SK-N-DZ (cell line): ENCODE results near the gene PTGFR.
A peak's percentile ranks its signal among the peaks of the same experiment; 100 is the strongest.

Experiments used
- DNase-seq: peaks from one replicate; pipeline ENCODE4 v3.0.0-alpha.2; 2015; ENCODE audit warnings: low spot score

The PTGFR gene

DNA sequence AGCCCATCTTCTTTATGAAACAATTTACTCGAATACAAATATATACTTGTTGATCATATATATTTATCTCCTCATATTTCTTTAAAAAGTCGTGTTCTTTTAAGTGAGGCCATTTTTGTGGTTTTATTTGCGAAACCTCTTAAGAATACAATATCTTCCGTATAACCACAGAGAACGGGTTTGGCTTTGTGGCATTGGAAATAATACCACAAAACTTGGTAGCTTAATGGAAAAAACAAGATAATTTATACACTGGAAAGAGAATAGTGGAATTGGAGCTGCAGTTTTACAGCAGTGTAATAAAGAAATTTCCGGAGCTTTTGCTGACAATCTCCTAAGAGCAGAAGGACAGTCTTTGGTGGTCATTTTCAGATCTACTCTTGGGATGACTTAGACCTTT is 29.4 kb downstream of the PTGFR start:
- DNase-seq = no peak

DNA sequence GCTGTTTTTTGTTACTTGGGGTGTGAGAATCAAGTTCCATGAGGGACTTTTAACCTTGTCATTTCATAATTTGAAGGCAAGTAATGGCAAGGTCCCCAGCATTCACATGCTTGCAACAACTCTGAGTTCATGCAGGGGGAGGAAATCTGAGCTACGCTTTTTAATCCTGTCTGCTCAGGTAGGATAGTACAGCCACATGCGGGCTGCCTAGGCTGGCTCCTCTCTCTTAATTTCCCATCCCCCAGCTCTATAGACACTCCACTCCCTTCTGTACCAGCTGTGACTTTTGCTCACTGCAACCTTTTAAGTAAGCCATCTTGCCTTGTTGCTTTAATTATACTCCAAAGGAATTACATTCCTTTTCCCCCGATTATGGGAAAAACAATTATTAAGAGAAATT is 30.1 kb downstream of the PTGFR start:
- DNase-seq = no peak

DNA sequence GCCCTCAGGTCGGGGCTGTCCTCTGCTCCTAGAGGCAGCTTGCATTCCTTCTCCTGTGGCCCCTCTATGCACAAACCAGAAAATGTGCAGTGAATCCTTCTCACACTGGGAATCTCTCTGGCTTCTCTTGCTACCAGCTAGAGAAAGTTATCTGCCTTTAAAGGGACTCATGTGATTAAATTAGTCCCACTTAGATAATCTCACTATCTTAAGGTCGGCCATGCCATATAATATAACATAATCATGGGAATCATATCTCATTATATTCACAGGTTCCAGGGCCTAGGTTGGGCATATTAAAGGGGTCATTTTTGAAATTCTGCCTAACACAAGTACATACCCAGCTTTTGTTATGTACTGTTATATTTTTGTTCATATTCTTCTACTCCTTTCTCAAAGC is 31.4 kb downstream of the PTGFR start:
- peak; percentile 82 for DNase-seq

DNA sequence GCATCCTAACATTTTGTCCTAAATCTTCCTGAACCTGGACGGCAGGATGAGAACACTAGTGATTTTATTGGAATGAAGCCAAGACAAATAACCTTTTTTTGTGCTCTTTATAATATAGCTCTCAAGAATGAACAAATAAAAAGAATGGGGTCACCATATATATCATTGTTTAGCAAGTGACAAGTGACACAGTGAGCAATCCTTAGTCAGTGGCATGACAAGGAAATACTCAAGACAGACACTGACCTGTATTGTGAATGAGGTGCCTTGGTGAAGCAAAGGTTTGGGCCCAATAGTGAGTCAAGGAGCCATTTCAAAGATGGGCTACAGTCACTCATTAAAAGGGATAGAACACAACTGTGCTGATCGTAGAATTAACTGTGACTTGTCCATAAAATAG is 35.7 kb downstream of the PTGFR start:
- DNase-seq = no peak

DNA sequence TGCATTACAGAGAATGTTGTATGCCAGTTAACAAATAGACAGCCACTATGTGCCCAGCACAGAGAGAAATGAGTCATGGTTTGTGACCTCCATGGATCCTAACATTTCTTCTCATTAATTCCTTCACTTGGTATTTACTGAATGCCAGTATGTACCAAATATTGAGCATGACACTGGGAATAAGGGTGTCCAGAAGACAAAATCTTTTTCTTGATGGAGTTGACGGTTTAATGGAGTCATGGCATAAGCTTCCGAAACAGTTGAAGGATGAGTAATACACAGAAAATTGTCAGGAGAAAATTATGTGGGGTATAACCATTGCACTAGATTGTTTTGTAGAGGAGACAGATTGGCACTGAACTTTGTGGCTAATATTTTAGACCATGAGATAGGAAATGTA is 36.9 kb downstream of the PTGFR start:
- no peak for DNase-seq

DNA sequence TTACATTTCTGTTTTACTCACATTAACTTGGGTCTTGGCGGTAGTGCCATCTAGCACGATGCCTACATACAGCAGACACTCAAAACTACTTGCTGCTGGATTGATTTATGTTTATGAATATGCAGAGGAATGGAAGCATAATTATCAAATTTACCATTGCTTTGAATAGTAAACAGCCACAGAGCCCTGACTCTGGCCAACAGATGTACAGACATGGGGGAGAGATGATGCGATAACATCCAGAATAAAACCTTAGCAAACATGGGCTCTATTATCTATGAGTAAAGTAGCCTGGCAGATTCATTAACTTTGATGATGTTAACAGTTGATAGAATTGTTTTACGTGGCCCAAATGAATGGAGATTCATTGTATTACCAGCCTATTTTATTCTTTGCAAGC is 42.8 kb downstream of the PTGFR start:
- DNase-seq = no peak

DNA sequence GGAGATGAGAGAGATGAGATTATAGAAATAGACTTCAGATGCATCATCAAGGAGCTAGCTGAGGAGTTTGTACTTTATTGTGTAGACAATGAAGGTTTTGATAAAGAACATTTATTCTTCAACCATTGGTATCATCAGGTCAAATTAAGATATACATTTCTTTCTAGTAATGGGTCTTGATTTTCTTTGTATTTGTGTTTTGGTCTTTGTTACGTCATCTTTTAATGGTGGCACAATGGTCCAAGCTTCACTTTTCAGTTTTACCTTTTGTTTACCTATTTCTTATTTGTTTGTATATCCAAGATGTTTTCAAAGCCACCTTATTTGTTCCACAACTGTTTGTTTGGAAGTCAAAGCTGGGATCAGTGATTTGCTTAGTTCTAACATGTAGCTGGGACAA is 44.5 kb downstream of the PTGFR start:
- DNase-seq = no peak

DNA sequence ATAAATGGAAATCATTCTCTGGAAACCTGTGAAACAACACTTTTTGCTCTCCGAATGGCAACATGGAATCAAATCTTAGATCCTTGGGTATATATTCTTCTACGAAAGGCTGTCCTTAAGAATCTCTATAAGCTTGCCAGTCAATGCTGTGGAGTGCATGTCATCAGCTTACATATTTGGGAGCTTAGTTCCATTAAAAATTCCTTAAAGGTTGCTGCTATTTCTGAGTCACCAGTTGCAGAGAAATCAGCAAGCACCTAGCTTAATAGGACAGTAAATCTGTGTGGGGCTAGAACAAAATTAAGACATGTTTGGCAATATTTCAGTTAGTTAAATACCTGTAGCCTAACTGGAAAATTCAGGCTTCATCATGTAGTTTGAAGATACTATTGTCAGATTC is 45.7 kb downstream of the PTGFR start:
- DNase-seq = no peak

DNA sequence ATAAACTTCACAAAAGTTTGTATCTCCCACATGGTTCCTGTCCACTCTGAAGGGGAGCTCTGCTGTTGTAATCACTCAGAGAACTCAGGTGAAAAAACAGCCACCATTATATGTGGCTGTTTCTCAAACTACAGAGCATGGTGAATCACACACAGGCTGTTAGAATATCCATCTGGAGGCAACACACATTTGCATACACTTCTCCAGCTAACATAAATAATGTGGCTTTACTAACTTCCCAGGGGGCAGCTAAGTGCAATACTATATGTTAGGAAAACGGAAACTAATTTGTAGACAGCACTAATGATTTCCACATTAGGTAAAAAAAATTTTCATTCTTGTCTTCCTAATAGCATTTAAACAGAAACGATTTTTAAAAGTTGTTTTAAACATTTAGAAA is 49.3 kb downstream of the PTGFR start:
- DNase-seq = no peak

DNA sequence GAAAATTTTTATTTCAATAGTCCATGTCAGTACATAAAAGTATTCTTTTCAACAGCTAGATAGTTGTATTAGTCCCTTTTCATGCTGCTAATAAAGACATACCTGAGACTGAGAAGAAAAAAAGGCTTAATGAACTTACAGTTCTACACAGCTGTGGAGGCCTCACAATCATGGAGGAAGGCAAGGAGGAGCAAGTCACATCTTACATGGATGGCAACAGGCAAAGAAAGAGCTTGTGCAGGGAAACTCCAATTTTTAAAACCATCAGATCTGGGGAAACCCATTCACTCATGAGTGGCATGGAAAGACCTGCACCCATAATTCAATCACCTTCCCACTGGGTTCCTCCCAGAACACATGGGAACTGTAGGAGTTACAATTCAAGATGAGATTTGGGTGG is 50.7 kb downstream of the PTGFR start:
- no peak for DNase-seq

DNA sequence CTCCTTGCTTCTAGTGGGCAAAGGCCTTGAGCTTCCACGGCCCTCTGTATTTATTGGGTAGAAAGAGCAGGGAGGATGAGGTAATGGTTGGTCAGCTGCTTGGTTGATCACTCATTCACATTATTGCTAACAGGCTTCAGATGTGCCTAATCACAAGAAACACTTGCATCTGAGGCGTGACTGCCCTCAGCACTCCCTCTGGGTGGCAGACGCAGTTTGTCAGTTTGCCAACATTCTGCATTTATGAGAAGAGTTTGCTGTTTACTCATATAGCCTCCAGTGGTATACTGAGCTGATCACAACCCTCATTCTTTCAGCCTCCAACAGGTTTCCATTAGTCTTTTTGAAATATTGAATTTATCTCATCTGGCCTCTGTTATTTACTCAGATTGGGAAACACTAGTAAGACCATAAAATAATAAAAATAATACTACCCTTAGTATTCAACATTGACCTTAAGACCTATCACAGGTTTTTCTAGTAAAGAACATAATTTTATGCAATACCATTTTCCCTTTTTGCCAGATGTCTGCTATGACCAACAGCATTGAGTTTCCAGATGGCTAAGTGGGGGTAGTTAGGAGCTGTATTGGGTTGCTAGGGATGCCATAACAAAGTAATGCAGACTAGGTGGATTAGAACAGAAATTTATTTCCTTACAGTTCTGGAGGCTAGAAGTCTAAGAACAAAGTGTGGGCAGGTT is 53.3 kb downstream of the PTGFR start:
- DNase-seq = no peak

DNA sequence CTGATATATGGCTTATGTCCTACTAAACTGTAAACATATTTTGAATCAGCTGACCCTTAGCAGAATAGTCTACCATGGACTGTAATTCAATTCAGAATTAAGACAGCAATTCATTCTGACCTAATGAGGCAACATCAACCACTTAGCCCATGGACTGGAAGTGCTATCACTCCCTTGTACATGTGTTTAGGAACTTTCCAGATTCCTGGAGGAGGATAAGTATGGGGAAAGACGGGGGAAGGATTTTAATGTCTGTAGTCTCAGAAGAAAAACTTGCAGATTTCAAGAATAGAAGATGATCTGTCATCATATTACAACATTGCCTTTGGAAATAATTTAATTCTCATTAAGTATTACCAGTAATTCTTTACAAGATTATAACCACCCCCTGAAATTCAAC is 56.3 kb downstream of the PTGFR start:
- DNase-seq = peak; percentile 3

DNA sequence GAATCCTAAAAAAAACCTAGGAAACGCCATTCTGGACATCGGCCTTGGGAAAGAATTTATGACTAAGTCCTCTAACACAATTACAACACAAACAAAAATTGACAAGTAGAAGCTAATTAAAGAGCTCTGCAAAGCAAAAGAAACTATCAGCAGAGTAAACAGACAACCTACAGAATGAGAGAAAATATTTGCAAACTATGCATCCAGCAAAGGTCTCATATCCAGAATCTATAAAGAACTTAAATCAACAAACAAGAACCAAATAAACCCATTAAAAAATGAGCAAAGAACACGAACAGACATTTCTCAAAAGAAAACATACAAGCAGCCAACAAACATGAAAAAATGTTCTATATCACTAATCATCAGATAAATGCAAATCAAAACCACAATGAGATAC is 58.6 kb downstream of the PTGFR start:
- no peak for DNase-seq

DNA sequence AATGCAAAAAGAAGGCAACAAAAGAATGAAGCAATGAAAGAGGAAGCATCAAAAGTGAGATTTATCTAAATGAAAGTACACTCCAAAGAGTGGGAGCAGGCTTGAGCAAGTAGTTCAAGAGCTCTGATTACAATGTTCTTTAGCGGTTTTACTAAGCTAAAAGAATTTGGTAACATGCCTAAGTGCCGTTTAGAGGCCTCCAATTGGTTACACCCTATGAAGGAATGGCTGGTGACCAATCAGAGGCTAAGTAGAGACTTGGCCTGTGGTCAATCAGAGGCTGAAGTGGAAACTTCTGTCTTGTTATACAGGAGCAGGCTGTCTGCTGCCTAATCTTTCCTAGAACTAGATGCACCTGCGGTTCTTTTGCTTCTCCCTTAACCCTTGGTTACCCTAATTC is 59.1 kb downstream of the PTGFR start:
- DNase-seq = no peak

DNA sequence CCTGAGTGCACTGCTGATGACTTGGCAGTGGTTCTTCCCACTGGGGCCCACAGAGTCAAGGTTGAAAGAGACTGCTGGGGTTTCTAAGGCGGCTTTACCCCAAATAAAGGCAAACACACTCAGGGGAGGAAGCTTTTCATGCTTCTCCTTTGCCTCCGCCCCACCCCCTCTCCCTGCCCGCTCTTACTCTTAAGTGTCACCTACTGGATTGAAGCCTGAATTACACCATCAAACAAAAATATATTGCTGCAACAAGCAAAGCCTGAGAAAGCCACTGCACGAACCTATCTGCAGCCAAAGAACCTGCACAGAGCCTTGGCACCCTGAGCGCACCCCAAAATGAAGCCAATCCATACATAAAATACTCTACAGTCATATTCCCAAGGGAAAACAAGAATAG is 63.1 kb downstream of the PTGFR start:
- DNase-seq = no peak

DNA sequence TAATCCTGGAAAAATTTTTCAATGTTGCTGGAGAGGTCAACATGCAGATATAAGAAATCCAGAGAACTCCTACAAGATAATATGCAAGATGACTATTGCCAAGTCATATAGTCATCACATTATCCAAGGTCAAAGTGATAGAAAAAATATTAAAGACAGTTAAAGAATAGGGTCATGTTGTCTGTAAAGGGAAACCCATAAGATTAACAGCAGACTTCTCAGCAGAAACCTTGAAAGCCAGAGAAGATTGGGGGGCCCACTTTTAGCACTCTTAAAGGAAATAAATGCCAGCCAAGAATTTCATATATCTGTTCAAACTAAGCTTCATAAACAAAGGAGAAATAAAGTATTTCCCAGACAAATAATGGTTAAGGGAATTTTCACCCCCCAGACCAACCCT is 64.1 kb downstream of the PTGFR start:
- no peak for DNase-seq

DNA sequence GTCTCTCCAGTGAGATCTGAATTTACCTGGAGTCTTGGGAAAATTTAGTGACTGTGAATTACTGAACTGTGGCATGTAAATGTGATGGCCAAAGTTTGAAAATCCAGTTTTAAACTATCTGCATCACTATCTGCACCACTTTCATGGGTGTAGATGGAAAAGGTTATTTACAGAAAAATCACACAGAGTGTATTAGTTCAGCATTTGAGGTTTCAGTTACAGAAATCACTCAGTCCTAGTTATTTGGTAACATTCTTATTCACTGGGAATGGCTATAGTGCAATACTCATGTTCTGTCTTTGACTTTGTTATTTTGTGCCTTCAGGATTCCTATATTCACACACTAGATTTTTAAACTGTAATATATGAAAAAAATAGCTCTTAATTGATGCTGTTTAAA is 68.9 kb downstream of the PTGFR start:
- no peak for DNase-seq

DNA sequence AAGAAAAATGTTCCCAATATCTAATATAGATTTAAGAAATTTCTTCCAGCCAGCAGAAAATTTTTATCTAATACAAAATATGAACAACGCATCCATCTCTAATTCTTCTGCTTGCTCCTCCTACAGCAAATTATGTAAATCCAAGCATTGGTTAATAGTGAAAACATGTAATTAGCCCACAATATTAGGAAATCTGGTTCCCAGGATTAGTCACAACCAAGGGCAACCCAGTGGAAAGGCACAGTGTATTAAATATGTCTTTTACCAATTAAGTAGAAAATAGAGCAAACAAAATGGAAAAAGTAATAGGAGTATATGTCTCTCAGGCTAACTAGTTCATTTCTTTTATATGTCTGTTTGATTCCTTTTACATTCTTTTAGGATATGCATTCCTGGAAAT is 70.0 kb downstream of the PTGFR start:
- no peak for DNase-seq

DNA sequence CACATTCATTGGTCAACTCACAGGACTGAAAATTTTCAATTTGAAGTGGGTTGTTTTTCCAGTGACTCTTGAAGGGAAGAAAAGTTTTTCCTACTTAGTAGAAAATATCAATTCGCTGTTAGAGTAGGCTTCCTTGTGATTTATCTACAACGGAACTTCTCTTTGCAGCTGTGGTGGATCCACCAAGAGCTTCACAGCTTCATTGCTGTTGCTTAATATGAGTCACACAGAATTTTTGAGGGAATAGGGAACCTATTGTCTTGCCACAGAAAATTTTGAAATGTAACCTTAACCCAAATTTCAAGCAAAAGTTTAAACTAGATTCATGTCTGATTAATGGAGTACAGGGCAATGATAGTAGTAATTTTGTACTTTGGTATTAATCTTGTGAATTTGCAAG is 71.1 kb downstream of the PTGFR start:
- no peak for DNase-seq

DNA sequence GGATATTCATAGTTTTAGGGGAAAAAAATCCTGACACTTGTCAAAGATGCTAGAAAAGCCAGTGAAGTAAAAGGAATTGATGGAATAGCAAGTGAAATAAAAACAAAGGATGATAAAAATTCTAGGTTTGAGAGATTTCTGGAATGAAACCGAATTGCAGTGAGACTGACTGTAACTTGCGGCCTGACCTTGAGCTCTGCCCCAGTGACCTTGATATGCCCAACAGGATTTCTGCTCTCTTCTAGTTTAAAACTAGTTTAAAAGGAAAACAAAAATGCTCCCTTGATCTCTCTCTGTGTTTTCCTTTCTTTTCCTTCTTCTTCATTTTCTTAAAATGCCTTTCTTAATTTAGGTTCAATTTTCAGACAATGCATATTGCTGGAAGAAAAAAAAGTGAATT is 74.6 kb downstream of the PTGFR start:
- no peak for DNase-seq

DNA sequence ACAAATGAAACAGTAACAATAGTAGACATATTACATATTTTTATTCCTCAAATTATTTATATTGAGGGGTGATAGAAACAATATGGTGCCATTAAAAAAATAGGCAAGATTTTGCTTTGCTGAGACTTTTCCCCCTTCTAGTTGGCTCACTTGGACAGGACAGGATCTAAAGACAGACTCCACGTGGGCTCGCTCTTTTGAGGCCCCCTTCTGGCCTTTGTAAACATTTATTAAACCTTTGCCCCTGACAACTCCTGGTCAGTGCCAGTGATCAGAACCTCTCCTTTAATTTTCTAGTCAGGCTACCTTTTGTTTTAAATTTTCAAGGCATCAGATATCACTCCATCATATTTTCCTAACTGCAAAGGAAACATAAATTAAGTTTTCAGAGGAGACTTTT is 79.8 kb downstream of the PTGFR start:
- DNase-seq = peak; percentile 20

DNA sequence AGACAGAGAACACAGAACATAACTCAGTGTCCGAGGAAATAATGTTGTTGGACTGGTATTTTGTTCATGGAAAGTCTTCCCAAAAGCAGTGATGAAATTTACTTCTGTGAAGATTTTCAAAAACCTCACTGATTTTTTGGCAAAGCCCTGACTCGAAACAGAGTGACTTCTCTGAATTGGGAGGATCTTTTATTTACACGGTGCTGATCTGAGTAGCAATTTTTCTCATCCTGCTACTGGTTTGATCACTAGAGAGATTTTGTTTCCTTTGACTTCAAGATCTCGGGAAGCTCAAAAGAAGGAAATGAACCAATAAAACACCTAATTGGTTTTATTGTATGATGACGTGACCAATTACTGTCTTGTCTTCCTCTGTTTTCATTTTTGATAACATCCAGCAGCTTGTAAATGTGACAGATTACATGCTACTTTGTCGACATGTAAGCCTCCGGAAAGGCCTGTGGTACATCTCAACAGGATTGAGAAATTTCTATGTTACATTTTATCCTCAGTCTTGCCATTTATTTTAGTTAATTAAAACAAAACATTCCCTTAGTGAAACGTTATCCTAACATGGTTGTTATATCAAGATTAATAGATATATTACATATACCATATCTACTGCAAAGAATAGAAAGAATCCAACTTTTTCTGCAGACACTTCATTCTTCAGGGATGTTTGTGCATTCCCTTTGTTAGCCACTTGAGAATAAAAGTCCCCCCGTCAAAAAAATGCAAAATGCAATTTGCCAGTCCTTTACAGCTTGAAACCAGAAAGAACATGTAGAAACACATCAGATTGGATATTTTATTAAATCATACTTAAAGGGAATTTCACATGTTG is 86.7 kb downstream of the PTGFR start:
- DNase-seq = peak; percentile 94

DNA sequence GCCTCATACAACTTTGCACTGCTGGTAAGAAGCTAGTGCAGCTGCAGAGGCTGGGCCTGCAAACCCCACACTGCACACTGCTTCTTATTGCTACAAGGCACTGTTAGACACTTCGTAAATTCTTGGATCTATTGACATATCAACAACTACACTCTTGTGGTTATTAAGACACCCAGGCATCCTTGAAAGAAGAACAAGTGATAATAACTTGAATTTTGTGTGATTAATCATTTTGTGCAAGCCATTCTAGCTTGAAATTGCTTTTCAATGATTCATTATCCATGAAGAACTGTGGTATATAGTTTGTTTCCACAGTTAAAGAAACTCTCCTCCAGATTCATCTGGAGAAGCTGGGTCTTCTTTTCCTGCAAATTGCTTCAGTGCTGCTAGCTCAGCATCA is 95.8 kb downstream of the PTGFR start:
- DNase-seq = no peak
